GM18867 (cell line): Measurements from ENCODE around the gene GDF7.

Source experiments
- ATAC-seq: cut with Tn5 transposase; IDR thresholded peaks from one replicate; pipeline ENCODE4 v1.9.1; 2021; ENCODE audit warnings: mild to moderate bottlenecking, moderate library complexity; ENCODE audit not compliant: unreplicated experiment

The GDF7 gene

GRCh38 chr2:20728114-20728758 is 61.3 kb downstream of the GDF7 start:
- ATAC-seq = no peak
